ENCODE results near the gene MEGF11.
"Not testable (repeated sequence)": the region's sequence is repeated elsewhere in the genome, so short reads cannot be mapped to it uniquely, and the experiment has no call there.

Gene MEGF11

GRCh38 chr15:65869954-65870871, 383.3 kb downstream of the MEGF11 start:
- DNase-seq = peak; percentile 57

GRCh38 chr15:65869126-65869953, 384.2 kb downstream of the MEGF11 start, which contains the start of gene RAB11A:
RAB11A (plus strand) TSS chr15:65869491; CDS start chr15:65869586, 95 bp downstream.
- peak; percentile 98 for DNase-seq

- DNase-seq = no peak
Measured at GRCh38 chr15:65868546-65869125, 384.9 kb downstream of the MEGF11 start.

- DNase-seq = not testable (repeated sequence)
Measured at GRCh38 chr15:65867933-65868332, 385.6 kb downstream of the MEGF11 start.

- no peak for DNase-seq
Measured at GRCh38 chr15:65867244-65867643, 386.3 kb downstream of the MEGF11 start.

- DNase-seq = no peak
Measured at GRCh38 chr15:65863106-65863505, 390.4 kb downstream of the MEGF11 start.

- no peak for DNase-seq
Measured at GRCh38 chr15:65862682-65863081, 390.9 kb downstream of the MEGF11 start.

GRCh38 chr15:65857718-65858402, 395.7 kb downstream of the MEGF11 start:
- no peak for DNase-seq

GRCh38 chr15:65856821-65857455, 396.6 kb downstream of the MEGF11 start:
- peak; percentile 77 for DNase-seq

GRCh38 chr15:65851981-65852380, 401.6 kb downstream of the MEGF11 start:
- no peak for DNase-seq

- DNase-seq = no peak
Measured at GRCh38 chr15:65847989-65848388, 405.6 kb downstream of the MEGF11 start.

- DNase-seq = no peak
Measured at GRCh38 chr15:65845826-65846519, 407.6 kb downstream of the MEGF11 start.
